H9 (cell line): ENCODE data around the gene FNDC3B. TPM values are rescaled to one million over a fixed set of nuclear protein-coding genes. Genes with fewer than 3 reads are reported as not detected.

ENCODE experiments used
- DNase-seq: peaks from one replicate; pipeline ENCODE4 v3.0.0-alpha.2; 2017
- H2AFZ ChIP-seq: one replicate; pipeline ENCODE4 v1.6.1; 2013; ENCODE audit warnings: mild to moderate bottlenecking, low read length, control low read depth, moderate library complexity
- H2AK5ac ChIP-seq: 2 replicates; pipeline ENCODE4 v1.6.1; 2013; ENCODE audit warnings: low read length, control low read depth, mixed read lengths; ENCODE audit not compliant: insufficient read length
- H2BK120ac ChIP-seq: one replicate; pipeline ENCODE4 v1.6.1; 2013; ENCODE audit warnings: low read depth, mild to moderate bottlenecking, low read length, control low read depth, inconsistent platforms; ENCODE audit not compliant: poor library complexity, severe bottlenecking
- H2BK12ac ChIP-seq: 2 replicates; pipeline ENCODE4 v1.6.1; 2013; ENCODE audit warnings: low read length, control low read depth, mixed read lengths, low read depth; ENCODE audit not compliant: insufficient read length
- H2BK15ac ChIP-seq: 2 replicates; pipeline ENCODE4 v1.6.1; 2013; ENCODE audit warnings: low read depth, low read length, control low read depth
- H2BK20ac ChIP-seq: one replicate; pipeline ENCODE4 v1.6.1; 2013; ENCODE audit warnings: low read depth, mild to moderate bottlenecking, low read length, control low read depth, inconsistent platforms; ENCODE audit not compliant: poor library complexity, severe bottlenecking
- H2BK5ac ChIP-seq: 2 replicates; pipeline ENCODE4 v1.6.1; 2013; ENCODE audit warnings: low read length, control low read depth, mixed read lengths; ENCODE audit not compliant: insufficient read length
- H3K14ac ChIP-seq: 2 replicates; pipeline ENCODE4 v1.6.1; 2013; ENCODE audit warnings: low read length, control low read depth; ENCODE audit not compliant: insufficient read depth
- H3K18ac ChIP-seq: 2 replicates; pipeline ENCODE4 v1.6.1; 2013; ENCODE audit warnings: low read depth, mild to moderate bottlenecking, mixed read lengths, low read length, control low read depth; ENCODE audit not compliant: insufficient read length
- H3K23ac ChIP-seq: 2 replicates; pipeline ENCODE4 v1.6.1; 2013; ENCODE audit warnings: low read length, control low read depth, mixed read lengths, low read depth; ENCODE audit not compliant: insufficient read length
- H3K23me2 ChIP-seq: 2 replicates; pipeline ENCODE4 v1.6.1; 2013; ENCODE audit warnings: low read depth, mild to moderate bottlenecking, mixed read lengths, low read length, control low read depth; ENCODE audit not compliant: insufficient read length, poor library complexity, severe bottlenecking
- H3K27ac ChIP-seq: 2 replicates; pipeline ENCODE4 v1.5.1; 2013; ENCODE audit warnings: low read length, control low read depth, mixed read lengths, low read depth; ENCODE audit not compliant: insufficient read length
- H3K27me3 ChIP-seq: 2 replicates; pipeline ENCODE4 v1.6.1; 2013; ENCODE audit warnings: low read length, control low read depth, inconsistent platforms; ENCODE audit not compliant: insufficient read depth
- H3K4ac ChIP-seq: 2 replicates; pipeline ENCODE4 v1.6.1; 2013; ENCODE audit warnings: low read depth, mild to moderate bottlenecking, control low read depth, inconsistent platforms, low read length, moderate library complexity
- H3K4me1 ChIP-seq: 2 replicates; pipeline ENCODE4 v1.6.1; 2013; ENCODE audit warnings: low read length, control low read depth, inconsistent platforms; ENCODE audit not compliant: insufficient read depth
- H3K4me2 ChIP-seq: 2 replicates; pipeline ENCODE4 v1.6.1; 2013; ENCODE audit warnings: low read length, control low read depth, mixed read lengths; ENCODE audit not compliant: insufficient read length, insufficient read depth
- H3K56ac ChIP-seq: 2 replicates; pipeline ENCODE4 v1.6.1; 2013; ENCODE audit warnings: low read depth, mild to moderate bottlenecking, mixed read lengths, low read length, control low read depth; ENCODE audit not compliant: insufficient read length
- H3K79me1 ChIP-seq: 2 replicates; pipeline ENCODE4 v1.6.1; 2013; ENCODE audit warnings: low read depth, mild to moderate bottlenecking, moderate library complexity, low read length, control low read depth, inconsistent platforms; ENCODE audit not compliant: insufficient read depth, poor library complexity, severe bottlenecking
- H3K79me2 ChIP-seq: 2 replicates; pipeline ENCODE4 v1.6.1; 2013; ENCODE audit warnings: low read length, control low read depth, inconsistent platforms; ENCODE audit not compliant: insufficient read depth
- H3K9ac ChIP-seq: 2 replicates; pipeline ENCODE4 v1.6.1; 2013; ENCODE audit warnings: low read length, control low read depth, mixed read lengths; ENCODE audit not compliant: insufficient read length; ENCODE audit errors: extremely low read depth
- H3K9me3 ChIP-seq: one replicate; pipeline ENCODE4 v1.6.1; 2013; ENCODE audit warnings: low read depth, low read length, inconsistent platforms; ENCODE audit not compliant: control insufficient read depth
- H3T11ph ChIP-seq: one replicate; pipeline ENCODE4 v1.6.1; 2013; ENCODE audit warnings: mild to moderate bottlenecking, low read length, control low read depth, inconsistent platforms
- H4K20me1 ChIP-seq: one replicate; pipeline ENCODE4 v1.6.1; 2013; ENCODE audit not compliant: control insufficient read depth, insufficient read length, insufficient read depth
- H4K5ac ChIP-seq: 2 replicates; pipeline ENCODE4 v1.6.1; 2013; ENCODE audit warnings: low read depth, mild to moderate bottlenecking, mixed read lengths, low read length, control low read depth; ENCODE audit not compliant: insufficient read length
- H4K8ac ChIP-seq: replicated peaks from 2 replicates; pipeline ENCODE4 v1.6.1; 2013; ENCODE audit warnings: low read length, control low read depth, mixed read lengths, low read depth; ENCODE audit not compliant: insufficient read length
- H4K91ac ChIP-seq: 2 replicates; pipeline ENCODE4 v1.6.1; 2013; ENCODE audit warnings: low read depth, mild to moderate bottlenecking, moderate library complexity, mixed read lengths, low read length, control low read depth; ENCODE audit not compliant: insufficient read length
- H3K27ac Mint-ChIP-seq, 3 experiments: 2 replicates in 2 of 3; 3 replicates in 1 of 3; pipeline ENCODE4 v1.8.0; 2020 to 2021; ENCODE audit warnings: mixed read lengths in 3 of 3, mild to moderate bottlenecking in 1 of 3, moderate library complexity in 1 of 3
- H3K27me3 Mint-ChIP-seq: 2 replicates; pipeline ENCODE4 v1.8.0; 2021; ENCODE audit warnings: low read depth, mild to moderate bottlenecking, moderate library complexity, mixed read lengths
- H3K36me3 Mint-ChIP-seq, 3 experiments: 2 replicates in 2 of 3; 3 replicates in 1 of 3; pipeline ENCODE4 v1.8.0; 2020 to 2021; ENCODE audit warnings: low read depth in 3 of 3, mixed read lengths in 3 of 3; ENCODE audit not compliant: insufficient read depth in 1 of 3
- H3K4me1 Mint-ChIP-seq, 2 experiments: 2 replicates each; pipeline ENCODE4 v1.8.0; 2020; ENCODE audit warnings: mixed read lengths in 2 of 2
- H3K4me3 Mint-ChIP-seq, 2 experiments: 2 replicates in 1 of 2; 3 replicates in 1 of 2; pipeline ENCODE4 v1.8.0; 2020 to 2021; ENCODE audit warnings: mild to moderate bottlenecking in 2 of 2, mixed read lengths in 2 of 2, moderate library complexity in 1 of 2
- H3K9me3 Mint-ChIP-seq, 2 experiments: 2 replicates in 1 of 2; 3 replicates in 1 of 2; pipeline ENCODE4 v1.8.0; 2020; ENCODE audit warnings: mild to moderate bottlenecking in 2 of 2, mixed read lengths in 2 of 2, moderate library complexity in 1 of 2
- CTCF ChIP-seq: fragments of 200-600 bp; sonication (generic); conservative IDR thresholded peaks from 3 replicates; pipeline ENCODE4 v1.8.0; 2021; ENCODE audit warnings: antibody characterized with exemption, mild to moderate bottlenecking
- WGBS: extraction: QIAGEN DNeasy Blood & Tissue Kit; methylation state at CpG from one replicate; pipeline ENCODE4 v1.1.7; 2013; ENCODE audit warnings: missing lambda C conversion rate, low lambda C conversion rate, mixed read lengths; ENCODE audit not compliant: insufficient read length; ENCODE audit errors: extremely low coverage; 5-methylcytosine and 5-hydroxymethylcytosine counted together
- total RNA-seq: library from RNA; stranded (reverse); gene quantifications from 2 replicates; pipeline ENCODE4 v1.2.1, GENCODE V29; 2021

Gene FNDC3B
- total RNA-seq, 1 experiment from 2014 or later = 43.8 TPM

GRCh38 chr3:172104471-172105072, 65.2 kb downstream of the FNDC3B start:
- Histone ChIP-seq H3K79me1 (peaks cover 11% of the 10 kb centered on the region), H3K56ac (no peak overlapping the region), H2BK120ac (no peak overlapping the region), H3K9me3 (no peaks in the 10 kb centered on the region), H4K5ac (no peak overlapping the region), H4K20me1 (no peaks in the 10 kb centered on the region), H3K14ac (no peak overlapping the region), H3K4me1 (peaks cover 7% of the 10 kb centered on the region), H3K18ac (no peak overlapping the region), H2BK15ac (no peak overlapping the region), H2BK5ac (no peak overlapping the region), H3K79me2 (peaks cover 15% of the 10 kb centered on the region; the same call in 1 of the 2 replicates), H3K27ac (no peak overlapping the region), H4K91ac (no peak overlapping the region), H3K4me2 (no peak overlapping the region), H2AFZ (no peak overlapping the region), H3K23me2 (no peaks in the 10 kb centered on the region), H3K23ac (no peak overlapping the region), H3K27me3 (no peaks in the 10 kb centered on the region), H2AK5ac (no peak overlapping the region), H3K4ac (no peak overlapping the region), H2BK12ac (no peak overlapping the region), H3K9ac (no peak overlapping the region), H3T11ph (no peak overlapping the region), H4K8ac (no peak overlapping the region), H2BK20ac (no peak overlapping the region)
- Mint-ChIP-seq H3K27me3 (no peaks in the 10 kb centered on the region), H3K9me3 (no peaks in the 10 kb centered on the region), H3K36me3 (no peaks in the 10 kb centered on the region), H3K4me1 (peaks cover 58 to 62% of the 10 kb centered on the region in 2 experiments), H3K27ac (peak overlapping the region; percentile 56 to 92 (median 63); a peak in 6 of 7 replicates), H3K4me3 (peak overlapping the region in 1 of 2 experiments; percentile 41; a peak in 2 of 5 replicates)
- DNase-seq = peak; percentile 73
- no peak for TF ChIP-seq CTCF
- WGBS = no CpG with 5 or more reads among the region's 2 CpGs
